ENCODE measurements around the gene LTBP4. TPM values are rescaled to one million over a fixed set of nuclear protein-coding genes. Genes with fewer than 3 reads are reported as not detected.

Gene LTBP4
- total RNA-seq, 4 donors from 2014 or later = 199 to 369 (median 320) TPM

DNA sequence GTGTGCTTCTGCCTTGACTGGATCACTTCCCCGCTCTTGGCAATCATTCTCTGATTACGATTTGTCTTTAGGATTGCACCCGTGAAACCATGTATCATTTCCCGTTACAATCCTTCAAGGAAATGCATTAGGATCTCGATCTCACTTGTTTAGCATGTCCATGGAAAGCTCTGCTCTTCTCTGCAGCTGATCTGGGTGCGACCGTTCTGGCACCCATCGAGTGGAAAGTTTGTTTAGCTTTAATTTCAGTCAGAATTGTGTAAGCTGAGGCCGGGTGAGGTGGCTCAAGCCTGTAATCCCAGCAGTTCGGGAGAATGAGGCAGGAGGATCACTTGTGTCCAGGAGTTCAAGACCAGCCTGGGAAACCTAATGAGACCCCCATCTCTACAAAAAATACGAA lies 58.4 kb downstream of the LTBP4 start:
- ATAC-seq = no peak
- WGBS, 2 donors (ENCODE audit: low coverage in 1 of 2) = 59 to 69% methylated on average over 2 to 10 of the region's 11 CpGs
- no peaks in the 10 kb centered on the region for H3K36me3 ChIP-seq
- no peak for TF ChIP-seq POLR2A (IDR thresholded peaks at IDR 0.05)
- TF ChIP-seq POLR2AphosphoS5 (IDR thresholded peaks at IDR 0.05) = no peak
- TF ChIP-seq, protein P1, sequence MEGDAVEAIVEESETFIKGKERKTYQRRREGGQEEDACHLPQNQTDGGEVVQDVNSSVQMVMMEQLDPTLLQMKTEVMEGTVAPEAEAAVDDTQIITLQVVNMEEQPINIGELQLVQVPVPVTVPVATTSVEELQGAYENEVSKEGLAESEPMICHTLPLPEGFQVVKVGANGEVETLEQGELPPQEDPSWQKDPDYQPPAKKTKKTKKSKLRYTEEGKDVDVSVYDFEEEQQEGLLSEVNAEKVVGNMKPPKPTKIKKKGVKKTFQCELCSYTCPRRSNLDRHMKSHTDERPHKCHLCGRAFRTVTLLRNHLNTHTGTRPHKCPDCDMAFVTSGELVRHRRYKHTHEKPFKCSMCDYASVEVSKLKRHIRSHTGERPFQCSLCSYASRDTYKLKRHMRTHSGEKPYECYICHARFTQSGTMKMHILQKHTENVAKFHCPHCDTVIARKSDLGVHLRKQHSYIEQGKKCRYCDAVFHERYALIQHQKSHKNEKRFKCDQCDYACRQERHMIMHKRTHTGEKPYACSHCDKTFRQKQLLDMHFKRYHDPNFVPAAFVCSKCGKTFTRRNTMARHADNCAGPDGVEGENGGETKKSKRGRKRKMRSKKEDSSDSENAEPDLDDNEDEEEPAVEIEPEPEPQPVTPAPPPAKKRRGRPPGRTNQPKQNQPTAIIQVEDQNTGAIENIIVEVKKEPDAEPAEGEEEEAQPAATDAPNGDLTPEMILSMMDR (IDR thresholded peaks at IDR 0.05) = no peak
- TF ChIP-seq EP300 (IDR thresholded peaks at IDR 0.05) = no peak
- peak overlapping the region in 1 of 4 donors; percentile 42 for H3K27ac ChIP-seq
- no peak overlapping the region for H3K4me3 ChIP-seq
- peaks cover 0 to 24% (median 13%) of the 10 kb centered on the region in 3 donors for H3K4me1 ChIP-seq
- H3K9me3 ChIP-seq = no peaks in the 10 kb centered on the region
- H3K27me3 ChIP-seq = no peaks in the 10 kb centered on the region

GRCh38 chr19:40661616-40662015 lies 60.4 kb downstream of the LTBP4 start:
- no peaks in the 10 kb centered on the region for H3K27me3 ChIP-seq
- no peak overlapping the region for H3K4me3 ChIP-seq
- peaks cover 0 to 24% (median 13%) of the 10 kb centered on the region in 3 donors for H3K4me1 ChIP-seq
- H3K9me3 ChIP-seq = no peaks in the 10 kb centered on the region
- TF ChIP-seq POLR2AphosphoS5 (IDR thresholded peaks at IDR 0.05) = no peak
- TF ChIP-seq EP300 (IDR thresholded peaks at IDR 0.05) = no peak
- TF ChIP-seq POLR2A (IDR thresholded peaks at IDR 0.05) = no peak
- TF ChIP-seq, protein P1 (IDR thresholded peaks at IDR 0.05) = no peak
- ATAC-seq = no peak
- 75 to 82% methylated on average over 1 of the region's 1 CpG for WGBS, 2 donors (ENCODE audit: low coverage in 1 of 2)
- no peak overlapping the region for H3K27ac ChIP-seq
- peaks cover 0 to under 1% of the 10 kb centered on the region in 2 donors for H3K36me3 ChIP-seq

- TF ChIP-seq POLR2A (IDR thresholded peaks at IDR 0.05) = peak in 1 of 2 donors; percentile 26
- TF ChIP-seq, protein P1 (IDR thresholded peaks at IDR 0.05) = peak in 3 of 4 experiments; percentile 99
- no peak for TF ChIP-seq POLR2AphosphoS5 (IDR thresholded peaks at IDR 0.05)
- Histone ChIP-seq H3K4me3 (peak overlapping the region; percentile 51 to 77), H3K27me3 (no peaks in the 10 kb centered on the region), H3K27ac (peak overlapping the region; percentile 60 to 91 (median 88)), H3K9me3 (no peaks in the 10 kb centered on the region), H3K4me1 (peaks cover 0 to 24% (median 13%) of the 10 kb centered on the region in 3 donors), H3K36me3 (peaks cover 0 to 16% of the 10 kb centered on the region in 2 donors)
- ATAC-seq = peak; percentile 87
- 0 to 2% methylated on average over 5 to 11 of the region's 60 CpGs for WGBS, 2 donors (ENCODE audit: low coverage in 1 of 2)
Measured at GRCh38 chr19:40662925-40663694, 61.9 kb downstream of the LTBP4 start.

DNA sequence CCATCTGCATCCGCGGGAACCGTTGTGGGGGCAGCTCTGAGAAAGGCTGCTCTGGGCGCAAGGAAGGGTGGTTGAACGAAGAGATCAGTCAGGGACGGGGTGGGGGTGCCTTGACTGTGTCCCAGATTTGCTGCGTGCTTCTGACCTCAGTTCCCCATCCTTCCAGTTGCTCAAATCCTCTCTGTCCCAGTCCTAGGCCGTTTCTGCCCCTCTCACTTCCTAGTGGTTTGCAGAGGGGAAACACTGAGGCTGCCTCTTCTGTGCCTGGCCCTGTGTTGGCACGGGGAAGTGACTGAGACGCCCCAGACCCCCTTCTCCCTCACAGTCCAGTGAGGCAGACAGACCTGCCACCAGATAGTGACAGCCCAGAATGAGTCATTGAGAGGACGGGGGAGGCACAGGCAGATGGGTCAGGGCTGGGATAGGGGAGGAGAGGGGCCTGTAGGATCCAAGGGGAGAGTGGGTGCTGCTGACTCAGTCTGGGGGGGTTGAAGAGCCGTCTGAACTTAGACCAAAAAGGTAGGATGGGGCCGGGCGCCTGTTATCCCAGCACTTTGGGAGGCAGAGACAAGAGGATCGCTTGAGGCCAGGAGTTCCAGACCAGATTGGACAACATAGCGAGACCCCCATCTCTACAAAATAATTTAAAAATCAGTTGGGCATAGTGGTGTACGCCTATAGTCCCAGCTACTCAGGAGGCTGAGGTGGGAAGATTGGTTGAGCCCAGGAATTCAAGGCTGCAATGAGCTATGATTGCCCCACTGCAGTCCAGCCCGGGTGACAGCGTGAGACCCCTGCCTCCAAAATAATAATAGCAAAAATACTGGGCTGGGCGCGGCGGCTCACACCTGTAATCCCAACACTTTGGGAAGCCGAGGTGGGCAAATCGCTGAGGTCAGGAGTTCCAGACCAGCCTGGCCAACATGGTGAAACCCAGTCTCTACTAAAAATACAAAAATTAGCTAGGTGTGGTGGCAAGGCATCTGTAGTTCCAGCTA lies 62.8 kb downstream of the LTBP4 start:
- WGBS, 2 donors (ENCODE audit: low coverage in 1 of 2) = 60 to 80% methylated on average over 10 of the region's 24 CpGs

More for the DNA sequence above, 62.8 kb downstream of the LTBP4 start:
- peak; percentile 8 for ATAC-seq
- Histone ChIP-seq H3K4me1 (peaks cover 0 to 24% (median 13%) of the 10 kb centered on the region in 3 donors), H3K27me3 (no peaks in the 10 kb centered on the region), H3K4me3 (peak overlapping the region; percentile 51 to 77), H3K27ac (peak overlapping the region; percentile 60 to 91 (median 88)), H3K9me3 (no peaks in the 10 kb centered on the region), H3K36me3 (peaks cover 0 to 24% of the 10 kb centered on the region in 2 donors)
- TF ChIP-seq POLR2A (IDR thresholded peaks at IDR 0.05) = no peak
- TF ChIP-seq, protein P1 (IDR thresholded peaks at IDR 0.05) = no peak
- TF ChIP-seq EP300 (IDR thresholded peaks at IDR 0.05) = no peak

All from gastroesophageal sphincter (tissue), 4 donors.